Keratinocyte (primary cell): Measurements from ENCODE around the gene TOR4A. TPM values are rescaled to one million over a fixed set of nuclear protein-coding genes. Genes with fewer than 3 reads are reported as not detected.
A peak's percentile ranks its signal among the peaks of the same experiment; 100 is the strongest.

Experiments used
- DNase-seq: peaks from one replicate; pipeline ENCODE4 v3.0.0-alpha.2; 2011; ENCODE audit warnings: low read depth, missing footprints, low spot score
- FAIRE-seq: peaks from 2 replicates; lab custom pipeline; 2011; peaks lifted over from hg19 to GRCh38; lab: Jason Lieb, UNC
- H2AFZ ChIP-seq: 2 replicates; pipeline ENCODE4 v1.6.0; 2012; ENCODE audit warnings: low read length, control low read depth, inconsistent platforms; ENCODE audit not compliant: control insufficient read depth
- H3K27ac ChIP-seq: 2 replicates; pipeline ENCODE4 v1.5.1; 2011; ENCODE audit warnings: low read length; ENCODE audit not compliant: control insufficient read depth, insufficient read depth
- H3K27me3 ChIP-seq: 3 replicates; pipeline ENCODE4 v1.6.0; 2011; ENCODE audit warnings: low read length; ENCODE audit not compliant: control insufficient read depth, insufficient read depth; ENCODE audit errors: extremely low read depth
- H3K36me3 ChIP-seq, 2 experiments: 2 replicates in 1 of 2; 3 replicates in 1 of 2; pipeline ENCODE4 v1.5.1; 2011; ENCODE audit warnings: low read length in 2 of 2, mild to moderate bottlenecking in 1 of 2; ENCODE audit not compliant: control insufficient read depth in 2 of 2, insufficient read depth in 2 of 2; ENCODE audit errors: extremely low read depth in 1 of 2
- H3K4me1 ChIP-seq: 3 replicates; pipeline ENCODE4 v1.5.1; 2011; ENCODE audit warnings: low read length; ENCODE audit not compliant: control insufficient read depth, insufficient read depth; ENCODE audit errors: extremely low read depth
- H3K4me2 ChIP-seq: 3 replicates; pipeline ENCODE4 v1.6.0; 2011; ENCODE audit warnings: low read depth, low read length; ENCODE audit not compliant: control insufficient read depth, insufficient read depth; ENCODE audit errors: extremely low read depth
- H3K4me3 ChIP-seq, 3 experiments: fragments of 200-600 bp in 1 of 3; sonication (generic) in 1 of 3; 2 replicates in 2 of 3; 3 replicates in 1 of 3; pipeline ENCODE4 v1.5.1; 2011 to 2016; ENCODE audit warnings: low read length in 3 of 3, mild to moderate bottlenecking in 3 of 3, control low read depth in 2 of 3, inconsistent platforms in 1 of 3, low read depth in 1 of 3, mixed read lengths in 1 of 3, mixed run types in 1 of 3, moderate library complexity in 1 of 3; ENCODE audit not compliant: control insufficient read depth in 2 of 3, insufficient read depth in 2 of 3; ENCODE audit errors: extremely low read depth in 1 of 3
- H3K79me2 ChIP-seq: 2 replicates; pipeline ENCODE4 v1.6.0; 2012; ENCODE audit warnings: low read length; ENCODE audit not compliant: control insufficient read depth, insufficient read depth
- H3K9ac ChIP-seq: 3 replicates; pipeline ENCODE4 v1.6.0; 2011; ENCODE audit warnings: low read length; ENCODE audit not compliant: control insufficient read depth, insufficient read depth; ENCODE audit errors: extremely low read depth
- H3K9me1 ChIP-seq: 3 replicates; pipeline ENCODE4 v1.6.0; 2011; ENCODE audit warnings: low read length; ENCODE audit not compliant: control insufficient read depth, insufficient read depth; ENCODE audit errors: extremely low read depth
- H3K9me3 ChIP-seq: 2 replicates; pipeline ENCODE4 v1.5.1; 2012; ENCODE audit warnings: low read depth, low read length; ENCODE audit not compliant: control insufficient read depth
- H4K20me1 ChIP-seq: 3 replicates; pipeline ENCODE4 v1.6.0; 2011; ENCODE audit warnings: low read length; ENCODE audit not compliant: control insufficient read depth, insufficient read depth; ENCODE audit errors: extremely low read depth
- EZH2 ChIP-seq: IDR thresholded peaks from one replicate; pipeline ENCODE4 v1.6.1; 2012; ENCODE audit warnings: inconsistent platforms, mild to moderate bottlenecking, low read length, moderate library complexity
- dilution Hi-C: fragments of 300-500 bp; cut with MboI; formaldehyde crosslinking; loops from one replicate; pipeline ENCODE4 v1.7.0; 2020; ENCODE audit warnings: low sequenced_read_pairs; ENCODE audit not compliant: extremely low pct_ligation_motif_present
- polyA plus RNA-seq, 5 experiments: library from polyadenylated mRNA; depleted of rRNA in 3 of 5; stranded (reverse) in 3 of 5; stranded (forward) in 1 of 5; unstranded in 1 of 5; fragments of >200 nt; gene quantifications; 1 replicate in 1 of 5; 2 replicates in 3 of 5; 3 replicates in 1 of 5; pipeline versions ENCODE4 v1.2.1 to v1.2.3, GENCODE V29; 2011 to 2012; ENCODE audit warnings: missing spikeins in 2 of 5, low read depth in 1 of 5, low replicate concordance in 1 of 5
- TF ChIP-seq, protein P1 (sequence below), 3 experiments: IDR thresholded peaks in 1 of 3; conservative IDR thresholded peaks in 1 of 3; optimal IDR thresholded peaks in 1 of 3; 2 replicates in 2 of 3; 3 replicates in 1 of 3; pipeline versions ENCODE3 to v1.5.1; 2011; ENCODE audit warnings: low read length in 3 of 3, mild to moderate bottlenecking in 3 of 3, moderate library complexity in 2 of 3, control low read depth in 1 of 3, inconsistent platforms in 1 of 3; ENCODE audit not compliant: insufficient read depth in 2 of 3; ENCODE audit errors: extremely low read depth in 1 of 3

The TOR4A gene
- polyA plus RNA-seq, 1 donor (not counting 4 experiments of a cell fraction or from before 2014, with no cell fraction given) = 5.8 TPM

DNA sequence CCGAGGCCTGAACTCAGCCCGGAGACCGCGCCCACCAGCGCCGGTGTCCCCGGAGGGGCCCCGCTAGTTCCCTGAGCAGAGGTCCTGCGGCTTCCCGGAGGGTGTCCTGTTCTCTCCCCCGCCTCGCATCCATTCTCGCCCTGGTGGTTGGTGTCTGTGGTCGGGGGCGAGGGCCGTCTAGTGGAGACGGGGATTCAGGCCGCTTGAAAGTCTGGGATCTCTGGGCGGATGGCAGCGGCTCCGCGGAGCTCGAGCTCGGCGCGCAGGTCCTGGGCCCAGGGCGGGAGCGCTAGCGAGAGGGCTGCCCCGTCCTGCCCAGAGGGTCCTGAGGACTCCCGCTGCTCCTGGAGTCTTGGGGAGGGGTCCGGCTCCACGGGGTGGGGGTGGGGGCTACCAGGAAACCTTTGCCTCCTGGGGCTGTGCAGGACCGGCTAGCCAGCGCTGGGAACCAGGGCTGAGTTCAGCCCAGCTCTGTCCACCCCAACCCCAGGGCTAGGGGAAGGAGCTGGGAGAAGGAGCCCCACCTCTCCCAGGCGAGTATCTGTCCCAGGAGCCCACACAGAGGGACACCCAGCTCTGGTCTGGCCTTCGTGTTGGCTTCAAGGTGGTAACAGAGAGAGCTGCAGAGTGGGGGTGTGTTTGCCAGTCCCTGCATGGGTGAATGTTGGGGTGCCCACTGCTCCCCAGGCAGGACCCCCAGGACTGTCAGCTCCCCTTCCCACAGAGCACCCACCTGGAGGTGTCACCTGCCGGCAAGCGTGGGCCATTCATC, 4.0 kb downstream of the TOR4A start:
- Histone ChIP-seq H3K9me3 (no peaks in the 10 kb centered on the region), H3K9ac (no peak overlapping the region), H3K27me3 (peaks cover 3% of the 10 kb centered on the region), H4K20me1 (peaks cover 3% of the 10 kb centered on the region), H2AFZ (no peak overlapping the region), H3K9me1 (no peaks in the 10 kb centered on the region), H3K79me2 (peaks cover 25% of the 10 kb centered on the region), H3K27ac (no peak overlapping the region), H3K4me3 (no peak overlapping the region), H3K36me3 (peaks cover 8 to 14% of the 10 kb centered on the region in 2 experiments), H3K4me2 (no peak overlapping the region), H3K4me1 (peaks cover 8% of the 10 kb centered on the region)
- no peak for DNase-seq
- no peak for FAIRE-seq
- dilution Hi-C loops = no loop called here
- TF ChIP-seq, protein P1, sequence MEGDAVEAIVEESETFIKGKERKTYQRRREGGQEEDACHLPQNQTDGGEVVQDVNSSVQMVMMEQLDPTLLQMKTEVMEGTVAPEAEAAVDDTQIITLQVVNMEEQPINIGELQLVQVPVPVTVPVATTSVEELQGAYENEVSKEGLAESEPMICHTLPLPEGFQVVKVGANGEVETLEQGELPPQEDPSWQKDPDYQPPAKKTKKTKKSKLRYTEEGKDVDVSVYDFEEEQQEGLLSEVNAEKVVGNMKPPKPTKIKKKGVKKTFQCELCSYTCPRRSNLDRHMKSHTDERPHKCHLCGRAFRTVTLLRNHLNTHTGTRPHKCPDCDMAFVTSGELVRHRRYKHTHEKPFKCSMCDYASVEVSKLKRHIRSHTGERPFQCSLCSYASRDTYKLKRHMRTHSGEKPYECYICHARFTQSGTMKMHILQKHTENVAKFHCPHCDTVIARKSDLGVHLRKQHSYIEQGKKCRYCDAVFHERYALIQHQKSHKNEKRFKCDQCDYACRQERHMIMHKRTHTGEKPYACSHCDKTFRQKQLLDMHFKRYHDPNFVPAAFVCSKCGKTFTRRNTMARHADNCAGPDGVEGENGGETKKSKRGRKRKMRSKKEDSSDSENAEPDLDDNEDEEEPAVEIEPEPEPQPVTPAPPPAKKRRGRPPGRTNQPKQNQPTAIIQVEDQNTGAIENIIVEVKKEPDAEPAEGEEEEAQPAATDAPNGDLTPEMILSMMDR (optimal IDR thresholded peaks at IDR 0.05 in 1 of 3, IDR thresholded peaks at IDR 0.05 in 1 of 3, conservative IDR thresholded peaks at IDR 0.05 in 1 of 3; ENCODE audit: extremely low read depth in 1 of 3, insufficient read depth in 2 of 3, low read length in 3 of 3) = no peak
- no peak for TF ChIP-seq EZH2

DNA sequence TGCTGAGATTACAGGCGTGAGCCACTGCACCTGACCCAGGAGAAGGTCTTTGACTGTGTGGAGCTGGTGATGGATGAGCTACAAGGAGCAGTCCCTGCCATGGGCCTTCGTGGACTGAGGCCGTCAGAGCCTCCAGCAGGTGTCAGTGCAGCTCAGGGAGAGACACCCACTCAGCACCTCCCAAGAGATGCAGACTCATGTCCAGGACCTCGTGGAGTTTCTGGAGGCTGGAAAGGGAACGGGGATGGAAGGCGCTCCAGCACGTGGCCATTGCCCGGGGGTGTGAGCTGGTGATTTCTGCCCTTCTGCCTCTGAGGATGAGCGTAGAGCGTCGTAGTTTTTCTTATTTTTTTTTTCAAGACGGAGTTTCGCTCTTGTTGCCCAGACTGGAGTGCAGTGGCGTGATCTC, 9.5 kb downstream of the TOR4A start:
- Histone ChIP-seq H3K9ac (no peak overlapping the region), H2AFZ (no peak overlapping the region), H3K27me3 (no peaks in the 10 kb centered on the region), H3K9me3 (no peaks in the 10 kb centered on the region), H3K4me3 (no peak overlapping the region), H4K20me1 (peaks cover 3% of the 10 kb centered on the region), H3K36me3 (peaks cover 3 to 5% of the 10 kb centered on the region in 2 experiments), H3K9me1 (no peaks in the 10 kb centered on the region), H3K4me1 (no peaks in the 10 kb centered on the region), H3K4me2 (no peak overlapping the region), H3K27ac (no peak overlapping the region), H3K79me2 (no peaks in the 10 kb centered on the region)
- dilution Hi-C loops = no loop called here
- no peak for TF ChIP-seq EZH2
- TF ChIP-seq, protein P1 (optimal IDR thresholded peaks at IDR 0.05 in 1 of 3, IDR thresholded peaks at IDR 0.05 in 1 of 3, conservative IDR thresholded peaks at IDR 0.05 in 1 of 3; ENCODE audit: extremely low read depth in 1 of 3, insufficient read depth in 2 of 3, low read length in 3 of 3) = peak; percentile 70 to 83 (median 77)
- no peak for DNase-seq
- no peak for FAIRE-seq
